Ramos (cell line): ENCODE data around the gene EDEM3.
"Not testable (repeated sequence)": the region's sequence is repeated elsewhere in the genome, so short reads cannot be mapped to it uniquely, and the experiment has no call there.

Source experiments
- in situ Hi-C: fragments of 300-500 bp; cut with MboI; formaldehyde crosslinking; loops from one replicate; pipeline ENCODE4 v1.14.3; 2022; ENCODE audit warnings: low sequenced_read_pairs; ENCODE audit not compliant: unreplicated experiment

EDEM3 gene

DNA sequence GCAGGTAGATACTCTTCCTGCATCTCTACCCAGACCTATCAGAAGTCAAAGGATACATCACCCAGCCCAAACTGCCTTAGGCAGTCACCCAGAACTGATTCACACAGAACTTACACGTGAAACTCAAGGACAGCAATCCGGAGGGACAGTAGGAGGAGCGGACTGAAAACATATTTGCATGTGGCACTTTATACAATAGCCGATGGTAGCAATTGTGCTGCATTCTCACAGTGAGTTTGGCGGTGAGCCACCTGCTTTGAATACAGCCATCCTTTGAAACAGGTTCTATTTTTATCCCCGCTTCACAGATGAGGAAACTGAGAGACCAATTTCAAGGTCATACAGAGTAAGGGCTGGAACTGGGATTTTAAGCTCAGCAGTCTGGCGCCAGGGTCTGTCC lies 69.5 kb downstream of the EDEM3 start:
- in situ Hi-C loops = no loop called here

DNA sequence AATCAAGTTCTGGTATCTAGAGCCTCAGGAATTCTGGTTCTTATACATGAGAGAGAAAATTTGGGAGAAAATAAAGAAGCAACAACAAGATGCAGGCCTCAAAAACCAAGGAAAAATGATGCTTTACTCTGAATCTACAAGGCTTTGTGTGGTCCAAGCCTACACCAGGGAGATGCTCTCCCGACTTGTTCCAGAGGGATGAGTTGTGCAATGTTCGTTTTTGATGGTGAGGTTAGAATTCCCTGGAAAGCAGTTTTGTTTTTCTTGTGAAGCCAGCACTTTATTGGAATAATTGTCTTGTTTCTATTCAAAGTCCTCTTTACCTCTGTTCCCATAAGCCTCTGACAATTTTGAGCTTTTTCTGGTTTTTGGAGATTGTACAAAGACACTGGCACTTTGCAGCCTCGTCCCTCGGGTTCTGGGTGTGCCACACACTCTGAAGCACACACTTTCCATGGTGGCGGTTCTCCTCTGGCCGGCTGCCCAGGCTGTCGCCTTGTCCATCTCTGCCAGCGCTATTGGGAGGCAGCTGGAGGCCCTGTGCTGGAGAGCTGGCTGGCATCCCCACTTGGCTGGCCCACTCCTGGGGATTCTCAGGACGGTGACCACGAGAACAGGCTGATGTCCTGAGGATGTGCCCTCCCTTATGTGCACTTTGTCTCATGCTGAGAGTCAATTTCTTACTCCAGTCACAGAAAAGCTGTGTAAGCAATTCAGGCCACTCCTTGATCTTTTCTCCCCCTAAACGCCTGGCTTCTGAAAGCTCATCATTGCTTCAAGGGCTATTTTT lies 70.2 kb downstream of the EDEM3 start:
- in situ Hi-C loops = no loop called here

DNA sequence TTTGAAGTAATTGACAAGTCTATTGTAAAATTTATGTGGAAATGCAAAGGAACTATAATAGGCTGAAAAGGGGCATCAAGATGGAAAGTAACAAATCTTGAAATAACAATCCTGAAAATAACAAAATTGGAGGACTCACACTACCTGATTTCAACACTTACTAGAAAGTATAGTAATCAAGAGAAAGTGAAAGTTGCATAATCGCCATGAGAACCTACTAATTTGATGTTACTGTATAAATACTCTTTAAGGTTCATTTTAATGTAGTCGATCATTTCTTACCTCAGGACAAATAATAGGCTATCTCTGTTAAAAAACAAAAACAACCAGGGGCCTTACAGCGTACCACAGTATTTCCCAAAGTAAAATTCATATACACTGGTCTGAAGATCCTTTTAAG lies 71.7 kb downstream of the EDEM3 start:
- in situ Hi-C loops = no loop called here

DNA sequence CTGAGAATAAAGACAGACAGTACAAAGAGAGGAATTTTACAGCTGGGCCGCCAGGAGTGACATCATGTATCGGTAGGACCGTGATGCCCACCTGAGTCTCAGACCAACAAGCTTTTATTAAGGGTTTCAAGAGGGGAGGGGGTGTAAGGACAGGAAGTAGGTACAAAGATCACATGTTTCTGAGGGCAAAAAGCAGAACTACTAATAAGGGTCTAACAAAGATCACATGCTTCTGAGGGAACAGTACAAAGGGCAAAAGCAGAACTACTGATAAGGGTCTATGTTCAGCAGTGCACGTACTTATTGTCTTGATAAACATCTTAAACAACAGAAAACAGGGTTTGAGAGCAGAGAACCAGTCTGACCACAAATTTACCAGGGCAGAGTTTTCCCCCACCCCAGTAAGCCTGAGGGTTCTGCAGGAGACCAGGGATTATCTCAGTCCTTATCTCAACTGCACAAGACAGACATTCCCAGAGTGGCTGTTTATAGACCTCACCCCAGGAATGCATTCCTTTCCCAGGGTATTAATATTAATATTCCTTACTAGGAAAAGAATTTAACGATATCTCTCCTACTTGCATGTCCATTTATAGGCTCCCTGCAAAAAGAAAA lies 73.9 kb downstream of the EDEM3 start:
- in situ Hi-C loops = not testable (repeated sequence)

DNA sequence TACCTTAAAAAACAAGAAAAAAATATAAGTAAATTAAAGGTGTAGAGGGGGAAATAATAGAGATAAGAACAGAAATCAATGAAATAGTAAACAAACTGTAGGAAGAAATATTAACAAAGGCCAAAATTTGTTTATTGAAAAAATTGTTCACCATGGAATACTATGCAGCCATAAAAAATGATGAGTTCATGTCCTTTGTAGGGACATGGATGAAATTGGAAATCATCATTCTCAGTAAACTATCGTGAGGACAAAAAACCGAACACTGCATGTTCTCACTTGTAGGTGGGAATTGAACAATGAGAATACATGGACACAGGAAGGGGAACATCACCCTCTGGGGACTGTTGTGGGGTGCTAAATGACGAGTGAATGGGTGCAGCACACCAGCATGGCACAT lies 75.2 kb downstream of the EDEM3 start:
- in situ Hi-C loops = not testable (repeated sequence)

DNA sequence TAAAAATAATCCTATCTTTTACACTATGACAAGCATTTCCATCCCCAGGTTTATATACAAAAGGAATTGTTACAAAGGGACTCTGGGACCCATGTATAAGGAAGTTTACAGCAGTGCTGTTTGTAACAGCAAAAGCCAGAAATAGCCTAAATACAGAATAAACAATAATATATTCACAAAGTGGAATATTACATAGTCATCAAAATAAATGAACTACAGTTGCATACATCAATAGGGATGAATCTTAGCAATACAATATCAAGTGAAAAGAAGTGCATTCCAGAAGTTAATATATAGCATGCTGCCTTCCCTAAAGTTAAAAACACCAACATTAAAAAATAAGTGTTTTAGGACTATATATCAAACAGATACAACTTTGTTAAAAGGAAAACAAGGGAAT lies 77.3 kb downstream of the EDEM3 start:
- in situ Hi-C loops = no loop called here

DNA sequence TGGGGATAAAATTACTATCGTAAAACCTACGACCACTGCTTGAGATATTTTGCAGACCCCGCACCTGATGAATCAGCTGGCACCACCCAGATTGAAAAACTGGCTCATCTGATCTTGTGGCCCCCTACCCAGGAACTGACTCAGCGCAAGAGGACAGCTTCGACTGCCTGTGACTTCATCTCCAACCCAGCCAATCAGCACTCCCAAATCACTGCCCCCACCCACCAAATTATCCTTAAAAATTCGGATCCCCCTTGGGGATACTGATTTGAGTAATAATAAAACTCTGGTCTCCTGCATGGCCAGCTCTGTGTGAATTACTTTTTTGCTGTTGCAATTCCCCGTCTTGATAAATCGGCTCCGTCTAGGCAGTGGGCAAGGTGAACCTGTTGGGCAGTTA lies 81.4 kb downstream of the EDEM3 start:
- in situ Hi-C loops = no loop called here

DNA sequence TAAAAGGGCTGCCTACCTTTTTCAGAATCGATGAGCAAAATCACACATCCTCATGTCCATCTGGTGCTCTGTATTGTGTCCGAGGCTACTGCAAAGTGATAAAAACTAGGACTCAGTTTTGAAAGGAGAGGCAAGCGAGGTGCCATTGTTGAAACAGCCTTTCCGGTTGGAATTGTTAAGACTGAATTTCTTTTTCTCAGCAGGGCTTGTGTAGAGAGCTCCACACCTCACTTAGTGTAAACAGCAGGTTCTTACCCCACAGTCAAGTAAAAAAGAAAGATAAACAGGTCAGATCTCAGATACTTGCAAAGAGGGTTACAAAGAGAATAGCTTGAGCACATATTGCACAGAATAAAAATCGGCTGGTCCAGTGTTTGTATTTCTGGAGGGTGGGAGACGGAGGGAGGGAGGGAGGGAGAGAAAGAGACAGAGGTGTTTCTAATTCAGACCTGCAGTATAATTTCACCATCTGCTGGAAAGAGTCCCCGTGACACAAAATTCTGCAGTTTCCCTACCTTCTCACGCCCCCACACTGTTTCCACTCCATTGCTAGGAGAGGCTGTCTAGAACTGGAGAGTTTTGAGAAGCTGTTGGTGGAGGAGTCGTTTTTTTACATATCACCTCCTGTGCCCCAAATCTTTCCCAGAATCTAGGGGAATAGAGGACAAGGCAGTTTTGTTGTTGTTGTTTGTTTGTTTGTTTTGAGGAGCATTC lies 82.5 kb downstream of the EDEM3 start:
- in situ Hi-C loops = no loop called here

DNA sequence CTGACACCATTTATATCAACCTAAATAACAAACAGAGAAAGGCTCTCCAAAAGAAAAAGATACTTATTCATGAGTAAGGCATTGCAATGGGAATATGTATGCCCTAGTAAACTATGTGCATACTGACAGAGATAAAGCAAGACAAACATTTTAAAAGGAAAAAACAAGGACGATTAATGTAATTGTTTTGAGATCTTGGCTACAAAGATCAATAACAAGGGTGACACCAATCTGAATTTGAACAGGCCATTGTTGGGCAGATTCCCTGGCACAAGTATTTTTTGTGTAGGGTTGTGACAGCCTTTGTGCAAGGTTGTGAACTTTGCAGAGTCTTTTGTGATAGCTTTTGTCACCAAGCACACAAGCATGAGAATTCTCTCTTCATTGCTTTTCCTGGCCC lies 85.3 kb downstream of the EDEM3 start:
- in situ Hi-C loops = no loop called here

DNA sequence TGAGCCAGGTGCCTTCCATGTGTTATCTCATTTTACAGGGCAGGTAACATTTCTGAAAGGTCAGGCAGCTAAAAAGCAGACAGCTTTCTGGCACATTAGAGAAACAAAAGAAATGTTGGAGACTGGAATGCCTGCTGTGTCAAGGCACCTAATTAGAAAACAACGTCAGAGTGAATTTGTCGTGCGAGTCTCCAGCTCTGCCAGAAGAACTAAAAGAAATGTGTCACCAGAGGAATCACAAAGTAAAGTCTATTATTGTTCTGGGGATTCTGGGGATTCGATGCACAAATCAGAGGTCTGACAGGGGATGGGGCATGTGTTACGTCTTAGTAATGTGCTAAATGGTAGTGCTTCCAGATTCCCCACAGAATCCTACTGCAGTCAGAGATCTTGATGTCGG lies 89.3 kb downstream of the EDEM3 start:
- in situ Hi-C loops = no loop called here

DNA sequence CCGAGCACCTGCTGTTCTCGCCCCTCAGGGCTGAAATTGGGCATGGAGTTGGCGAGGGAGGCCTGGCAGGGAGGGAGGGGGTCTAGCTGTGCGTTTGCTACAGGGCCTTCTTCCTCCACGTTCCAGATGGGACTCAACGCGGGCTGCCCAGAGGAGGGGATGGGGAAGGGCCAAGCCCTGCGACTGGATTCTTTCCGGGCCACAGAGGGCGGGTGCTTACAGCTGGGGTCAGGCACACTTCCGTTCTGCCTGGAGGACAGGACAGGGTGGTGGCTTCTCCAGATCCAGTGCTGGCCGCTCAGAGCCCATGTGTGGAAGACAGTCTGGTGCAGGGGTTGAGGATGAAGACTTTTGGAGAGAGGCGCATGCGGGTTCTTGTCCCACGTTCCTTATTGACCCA lies 90.0 kb downstream of the EDEM3 start:
- in situ Hi-C loops = no loop called here

DNA sequence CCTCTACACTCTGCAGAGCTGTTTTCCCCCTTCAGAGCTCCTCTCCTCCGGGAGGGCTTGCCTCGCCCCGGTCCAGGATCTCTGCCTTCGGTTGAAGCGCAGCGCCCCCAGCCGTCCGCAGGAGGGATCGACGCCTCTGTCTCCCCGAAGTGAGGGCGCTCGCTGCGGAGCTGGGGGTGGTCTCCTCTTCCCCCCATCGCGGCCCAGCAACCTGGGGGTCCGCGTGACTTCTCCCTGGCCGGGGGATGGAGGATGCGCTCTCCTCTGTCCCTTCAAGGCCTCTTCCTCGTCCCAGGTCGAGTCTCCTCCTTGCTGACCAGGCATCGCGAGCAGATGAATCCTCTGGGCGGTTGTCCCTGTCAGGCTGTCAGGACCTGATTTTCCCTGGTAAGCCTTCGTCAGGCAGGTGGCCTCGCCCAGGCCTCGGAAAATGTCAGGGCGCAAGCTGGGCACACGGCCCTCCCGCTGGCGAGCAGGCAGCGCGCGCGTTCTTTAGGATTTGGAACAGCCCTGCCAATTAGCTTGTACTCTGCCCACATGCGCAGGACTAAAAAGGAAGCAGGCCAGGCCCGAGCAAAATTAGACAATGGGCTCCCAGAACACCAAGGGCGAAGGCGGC lies 90.5 kb downstream of the EDEM3 start:
- in situ Hi-C loops = no loop called here

DNA sequence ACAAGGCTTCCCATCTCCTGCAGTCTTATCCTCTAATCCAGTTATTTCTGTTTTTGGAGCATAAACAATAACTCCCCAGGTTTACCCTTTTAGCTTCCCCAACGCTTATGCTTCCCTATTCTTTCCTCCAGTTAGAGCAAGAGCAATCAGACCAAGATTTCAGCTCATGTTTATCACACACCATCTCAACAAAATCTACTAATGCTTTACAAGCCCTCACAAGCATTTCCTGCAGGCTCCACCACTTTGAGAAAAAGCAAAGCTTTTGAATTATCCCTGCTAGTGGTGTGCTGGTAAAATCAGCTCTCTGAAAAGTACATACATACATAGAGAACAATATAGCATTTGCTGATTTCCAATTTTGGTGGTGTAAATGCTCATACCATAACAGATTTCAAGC lies 92.9 kb downstream of the EDEM3 start:
- in situ Hi-C loops = no loop called here

DNA sequence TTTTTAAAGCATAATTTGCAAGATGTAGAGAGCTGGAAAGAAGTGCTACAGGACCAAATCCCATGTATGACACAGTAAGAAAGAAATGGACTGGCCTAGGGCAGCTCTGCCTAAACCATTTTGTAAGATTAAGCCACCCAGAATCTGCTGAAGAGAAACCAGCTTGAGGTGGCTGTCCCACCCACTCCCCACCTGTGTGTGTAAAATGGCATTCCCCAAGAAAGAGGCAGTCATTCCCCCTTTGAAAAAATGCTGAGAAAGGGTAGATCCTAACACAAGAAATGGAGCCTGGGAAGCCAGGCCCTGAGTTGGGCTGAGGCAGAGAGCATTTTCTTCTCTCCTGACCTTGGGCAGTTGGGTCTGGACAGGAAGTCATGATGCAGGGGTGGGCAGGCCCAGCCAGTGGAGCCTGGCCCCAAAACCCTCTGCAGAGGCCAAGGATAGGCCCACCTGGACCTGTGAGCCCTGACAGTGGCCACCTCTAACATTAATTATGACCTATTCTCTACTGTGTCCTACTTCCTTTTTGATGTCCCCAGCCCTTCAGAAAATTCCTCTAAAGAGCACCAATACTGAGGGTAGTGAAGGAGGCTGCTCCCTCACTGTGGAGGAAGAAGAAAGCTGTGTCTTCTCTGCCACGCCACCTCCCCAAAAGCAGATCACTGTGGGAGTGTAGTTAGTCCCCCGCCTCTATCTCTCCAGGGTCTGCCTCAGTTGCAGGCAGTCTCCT lies 94.0 kb downstream of the EDEM3 start:
- in situ Hi-C loops = no loop called here

DNA sequence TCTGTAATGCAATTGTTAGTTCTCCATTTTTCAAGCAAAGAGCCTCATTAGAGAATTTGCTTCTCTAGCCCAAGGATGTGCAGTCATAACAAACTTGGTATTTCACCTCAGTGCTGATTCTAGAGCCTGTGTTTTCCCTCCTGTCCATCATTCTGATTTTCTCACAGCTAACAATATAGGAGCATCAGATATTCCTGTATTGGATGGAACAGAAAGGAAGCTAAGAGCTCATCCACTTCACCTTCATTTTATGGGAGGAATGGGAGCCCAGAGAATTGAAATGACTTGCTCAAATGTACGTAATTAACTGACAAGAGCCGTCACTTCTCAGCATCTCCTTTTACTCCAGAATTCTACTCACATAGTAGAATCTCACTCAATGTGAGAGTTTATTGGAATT lies 96.6 kb downstream of the EDEM3 start:
- in situ Hi-C loops = no loop called here

DNA sequence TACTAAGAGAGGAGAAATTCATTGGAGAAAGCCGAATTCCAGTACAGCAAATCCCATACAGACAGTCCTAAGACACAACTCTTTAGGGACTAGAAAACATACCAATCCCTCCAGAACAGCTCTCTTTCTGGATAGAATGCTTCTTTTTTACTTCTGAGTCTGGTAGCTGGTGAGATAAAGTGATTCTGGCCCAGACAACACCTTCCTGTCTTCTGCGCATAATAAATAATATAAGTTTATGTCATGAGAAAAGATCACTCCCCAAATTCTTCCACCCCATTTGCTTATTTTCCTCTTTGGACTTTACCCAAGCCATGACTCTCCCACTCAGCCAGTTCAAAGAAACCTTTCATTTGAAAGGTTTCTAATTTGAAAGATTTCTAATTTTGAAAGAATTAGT lies 98.4 kb downstream of the EDEM3 start:
- in situ Hi-C loops = no loop called here

DNA sequence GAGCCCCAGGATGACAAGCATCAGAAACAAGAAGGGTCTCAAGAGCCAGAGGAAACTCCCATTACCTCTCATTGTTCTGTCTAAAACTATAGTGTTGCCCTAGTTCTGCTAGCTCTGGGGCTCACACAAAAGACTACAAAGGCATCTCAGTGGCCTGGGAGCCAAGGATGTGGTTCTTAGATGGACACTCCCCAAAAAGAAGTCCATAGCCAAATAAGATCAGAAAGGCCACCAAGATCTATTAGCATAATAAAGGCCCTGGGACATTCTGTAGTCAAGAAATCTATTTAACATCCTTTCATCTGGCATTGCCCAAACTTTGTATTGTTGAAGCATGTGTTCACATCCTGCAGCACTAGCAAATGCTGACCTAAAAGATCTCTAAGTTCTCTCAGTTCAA lies 99.5 kb downstream of the EDEM3 start:
- in situ Hi-C loops = no loop called here

DNA sequence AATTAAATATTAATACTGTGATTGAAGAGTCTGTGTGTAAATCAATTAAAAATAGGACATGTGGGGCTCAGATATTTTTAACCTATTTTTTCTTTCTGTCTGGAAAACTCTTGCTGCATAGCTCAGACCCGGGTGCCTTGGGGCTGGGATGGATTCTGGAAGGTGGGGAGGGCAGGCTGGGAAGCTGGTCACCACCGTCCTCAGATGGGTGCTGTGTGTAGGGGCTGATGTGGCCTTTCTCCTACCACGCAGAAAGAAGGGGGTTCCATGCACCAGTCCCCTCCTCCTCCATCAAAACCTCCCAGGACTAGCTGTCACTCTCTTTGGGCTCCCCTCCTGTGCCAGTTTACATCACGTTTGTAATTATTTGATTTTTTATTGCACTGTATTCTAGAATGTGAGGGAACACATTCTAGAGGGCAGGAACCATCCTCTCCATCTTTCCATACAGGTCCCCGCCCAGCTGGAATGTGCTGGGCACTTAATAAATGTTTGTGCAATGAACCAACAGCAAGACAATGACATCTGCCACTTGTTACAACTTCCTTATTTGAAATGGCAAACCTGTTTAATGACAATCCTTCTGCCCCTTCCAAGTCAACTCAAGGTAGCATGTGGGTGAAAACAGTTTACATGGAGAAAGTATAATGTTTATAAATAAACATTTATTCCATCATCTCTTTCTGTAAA lies 104.3 kb downstream of the EDEM3 start:
- in situ Hi-C loops = no loop called here

DNA sequence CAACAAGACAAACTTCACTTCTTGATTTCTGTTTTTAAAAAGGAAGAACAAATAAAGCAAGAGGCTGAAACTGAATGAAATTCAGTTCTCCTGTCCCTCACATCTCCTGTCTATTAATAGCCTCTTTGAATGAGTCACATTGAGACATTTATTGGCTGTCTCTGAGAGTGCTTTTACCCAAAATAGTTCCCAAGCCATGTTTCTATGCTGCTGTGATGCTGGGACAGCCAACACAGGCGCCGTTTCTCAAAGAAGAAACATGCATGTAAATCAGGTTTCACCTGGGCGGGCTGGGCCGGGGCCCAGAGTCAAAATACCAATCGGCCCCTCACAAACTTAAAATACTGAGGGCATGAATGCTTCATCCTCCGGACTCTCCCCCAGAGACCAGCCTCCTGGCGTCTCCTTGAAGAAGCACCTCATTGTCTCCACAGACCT lies 105.2 kb downstream of the EDEM3 start:
- in situ Hi-C loops = no loop called here

DNA sequence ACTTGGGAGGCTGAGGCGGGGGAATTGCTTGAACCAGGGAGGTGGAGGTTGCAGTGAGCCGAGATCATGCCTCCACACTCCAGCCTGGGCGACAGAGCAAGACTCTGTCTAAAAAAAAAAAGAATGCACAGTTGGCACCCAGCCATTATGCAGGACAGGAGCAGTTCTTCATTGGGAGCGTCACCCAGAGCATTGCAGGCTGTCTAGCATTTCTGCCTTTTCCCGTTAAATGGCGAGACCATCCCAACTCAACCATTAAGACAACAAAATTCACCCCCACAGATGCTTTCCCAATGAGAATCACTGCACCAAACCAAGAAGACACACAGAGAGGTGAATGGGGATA lies 105.8 kb downstream of the EDEM3 start:
- in situ Hi-C loops = no loop called here
